GM18861 (cell line): ENCODE results near the gene ABLIM2.

Experiments
- ATAC-seq: cut with Tn5 transposase; IDR thresholded peaks from one replicate; pipeline ENCODE4 v1.9.1; 2021; ENCODE audit not compliant: unreplicated experiment

The ABLIM2 gene

DNA sequence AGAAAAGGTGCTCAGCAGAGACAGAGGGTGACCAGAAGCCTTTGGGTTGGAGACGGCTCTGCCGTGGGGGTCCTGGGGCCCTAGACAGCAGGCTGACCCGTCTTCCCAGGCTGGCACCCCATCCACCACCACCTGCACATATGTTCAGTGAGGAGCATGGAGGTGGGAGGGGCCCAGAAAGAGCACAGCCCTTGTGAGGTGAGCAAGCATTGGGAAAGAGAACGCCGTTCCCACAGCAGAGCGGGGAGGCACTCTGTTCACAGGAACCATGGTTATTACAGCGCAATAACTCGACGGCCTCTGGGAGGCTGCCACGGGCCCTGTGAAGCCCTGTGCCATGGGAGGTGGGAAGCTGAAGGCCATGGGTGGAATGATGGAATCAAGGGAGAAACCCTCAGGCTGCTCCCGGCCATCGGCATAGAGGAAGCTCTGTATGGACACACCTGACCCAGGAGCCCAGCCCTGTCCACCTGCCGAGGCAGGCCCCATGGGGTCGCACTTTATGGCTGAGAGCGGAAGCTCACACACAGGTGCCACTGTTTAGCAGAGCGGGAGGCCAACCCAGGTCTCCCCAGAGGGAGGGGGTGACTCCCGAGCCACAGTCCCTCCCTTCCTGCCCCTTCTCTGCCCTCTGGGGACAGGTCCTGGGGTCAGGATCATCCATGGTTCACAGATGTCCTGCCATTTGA lies 125.4 kb downstream of the ABLIM2 start:
- no peak for ATAC-seq

- no peak for ATAC-seq
These were observed 126.2 kb downstream of the ABLIM2 start for GRCh38 chr4:8032381-8032780.

DNA sequence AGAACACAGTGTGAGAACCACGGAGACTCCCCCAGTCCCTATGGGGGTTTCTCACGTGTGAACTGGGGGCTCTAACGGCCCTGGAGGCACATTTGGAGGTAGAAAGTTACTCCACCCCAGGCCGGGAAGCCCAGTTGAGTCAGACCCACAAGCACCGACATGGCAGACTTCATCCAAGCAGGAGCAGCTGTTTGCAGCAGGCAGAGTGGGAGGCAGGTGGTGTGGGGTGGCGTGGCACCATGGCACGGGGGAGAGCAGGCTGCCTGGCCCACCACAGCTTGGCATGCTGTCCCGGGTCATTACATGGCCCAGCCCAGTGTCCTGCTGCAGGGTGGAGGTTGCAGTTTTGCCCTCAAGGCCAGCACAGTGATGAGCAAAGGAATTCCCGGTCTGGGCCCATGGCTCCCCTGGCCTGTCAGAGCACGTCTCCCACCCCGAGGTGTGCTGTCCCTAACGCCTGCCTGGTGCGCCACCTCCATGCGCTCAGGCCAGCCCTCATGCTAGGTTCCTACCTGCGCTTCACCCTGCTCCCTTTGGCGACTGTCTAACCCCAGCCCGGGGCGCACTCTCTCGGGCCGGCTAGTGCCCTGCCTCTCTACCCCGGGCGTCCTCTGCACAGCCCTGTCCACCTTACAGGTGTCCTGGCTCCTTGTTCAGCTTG lies 128.4 kb downstream of the ABLIM2 start:
- no peak for ATAC-seq

DNA sequence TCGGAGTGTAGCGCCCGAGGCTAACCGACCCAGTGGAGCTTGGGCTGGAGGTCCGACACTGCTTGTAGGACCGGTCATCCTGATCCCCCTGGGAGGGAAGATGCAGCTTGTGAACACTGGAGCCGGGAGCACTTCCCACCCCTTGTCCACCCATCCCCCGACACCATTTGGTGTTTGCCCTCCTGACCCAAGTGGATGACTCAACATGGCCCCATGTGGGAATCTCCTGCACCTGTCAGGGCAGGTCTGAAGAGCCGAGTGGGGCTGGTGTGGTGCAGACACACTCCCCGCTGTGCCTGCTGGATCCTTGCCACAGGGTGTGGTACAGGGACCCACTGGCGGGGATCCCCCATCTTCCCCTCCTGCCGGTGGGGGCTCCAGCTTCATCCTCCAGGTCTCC lies 128.9 kb downstream of the ABLIM2 start:
- ATAC-seq, result no peak

GRCh38 chr4:8028884-8029568 lies 129.6 kb downstream of the ABLIM2 start:
- ATAC-seq, result no peak

DNA sequence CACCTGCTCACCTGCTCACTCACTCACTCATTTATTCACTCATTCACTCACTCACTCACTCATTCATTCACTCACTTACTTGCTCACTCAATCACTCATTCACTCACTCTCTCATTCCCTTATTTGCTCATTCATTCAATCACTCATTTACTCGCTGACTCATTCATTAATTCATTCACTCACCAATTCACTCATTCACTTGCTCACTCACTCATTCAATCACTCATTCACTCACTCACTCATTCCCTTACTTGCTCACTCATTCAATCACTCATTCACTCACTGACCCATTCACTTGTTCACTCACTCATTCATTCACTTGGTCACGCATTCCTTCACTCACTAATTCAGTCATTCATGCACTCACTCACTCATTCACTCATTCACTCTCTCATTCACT lies 130.2 kb downstream of the ABLIM2 start:
- ATAC-seq, result no peak

- ATAC-seq, result no peak
These were observed 132.2 kb downstream of the ABLIM2 start for GRCh38 chr4:8026453-8026852.

DNA sequence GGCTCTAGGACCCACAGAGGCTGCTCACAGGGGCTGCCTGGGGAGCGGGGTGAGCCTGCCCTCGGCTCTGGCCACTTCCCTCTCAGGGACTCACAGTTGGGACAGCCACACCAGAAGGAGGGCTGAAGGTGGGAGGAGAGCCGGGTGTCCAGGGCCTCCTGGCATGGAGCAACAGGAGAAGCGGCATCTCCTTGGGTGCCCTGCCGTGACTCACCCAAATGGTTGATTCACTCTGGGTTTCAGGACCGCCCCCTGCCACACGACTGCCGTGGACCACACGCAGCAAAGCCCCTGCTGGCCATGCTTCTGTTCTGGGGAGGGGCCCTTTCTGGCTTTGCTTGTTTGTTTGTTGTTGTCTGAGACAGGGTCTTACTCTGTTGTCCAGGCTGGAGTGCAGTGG lies 132.9 kb downstream of the ABLIM2 start:
- ATAC-seq, result no peak

DNA sequence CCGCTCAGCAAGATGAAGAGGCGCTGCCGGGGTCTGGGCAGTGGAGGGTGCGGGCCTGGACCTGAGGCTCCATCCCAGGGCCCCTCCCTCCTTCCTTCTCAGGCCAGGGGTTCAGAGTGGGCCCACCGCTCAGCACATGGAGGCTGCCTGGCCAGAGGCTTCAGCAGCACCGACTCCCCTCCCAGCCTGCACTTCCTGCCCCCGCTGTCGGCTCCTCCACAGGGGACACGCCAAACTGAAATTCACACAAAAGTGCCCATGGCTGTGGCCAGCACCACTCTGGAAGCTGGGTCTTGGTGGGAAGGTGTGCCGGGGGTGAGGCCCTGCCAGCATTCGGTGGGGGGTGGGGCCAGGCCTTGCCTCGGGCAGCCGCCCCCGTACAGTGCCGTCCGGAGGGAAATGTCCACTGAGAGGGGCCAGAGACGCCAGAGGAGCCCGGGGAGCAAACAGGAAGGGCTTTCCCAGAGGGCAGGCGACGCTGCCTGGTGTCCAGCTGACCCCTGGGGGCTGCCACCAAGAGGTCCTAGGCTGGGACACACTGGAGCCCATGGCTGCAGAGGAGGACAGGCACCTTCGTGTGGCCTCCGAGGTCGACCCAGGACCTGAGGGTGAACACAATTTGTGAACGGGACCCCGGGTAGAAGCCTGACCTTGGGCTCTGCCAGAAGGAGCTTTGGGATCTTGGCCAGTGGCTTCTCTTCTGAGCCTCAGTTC lies 134.4 kb downstream of the ABLIM2 start:
- no peak for ATAC-seq

GRCh38 chr4:8023696-8024033 lies 134.9 kb downstream of the ABLIM2 start:
- ATAC-seq, result no peak

DNA sequence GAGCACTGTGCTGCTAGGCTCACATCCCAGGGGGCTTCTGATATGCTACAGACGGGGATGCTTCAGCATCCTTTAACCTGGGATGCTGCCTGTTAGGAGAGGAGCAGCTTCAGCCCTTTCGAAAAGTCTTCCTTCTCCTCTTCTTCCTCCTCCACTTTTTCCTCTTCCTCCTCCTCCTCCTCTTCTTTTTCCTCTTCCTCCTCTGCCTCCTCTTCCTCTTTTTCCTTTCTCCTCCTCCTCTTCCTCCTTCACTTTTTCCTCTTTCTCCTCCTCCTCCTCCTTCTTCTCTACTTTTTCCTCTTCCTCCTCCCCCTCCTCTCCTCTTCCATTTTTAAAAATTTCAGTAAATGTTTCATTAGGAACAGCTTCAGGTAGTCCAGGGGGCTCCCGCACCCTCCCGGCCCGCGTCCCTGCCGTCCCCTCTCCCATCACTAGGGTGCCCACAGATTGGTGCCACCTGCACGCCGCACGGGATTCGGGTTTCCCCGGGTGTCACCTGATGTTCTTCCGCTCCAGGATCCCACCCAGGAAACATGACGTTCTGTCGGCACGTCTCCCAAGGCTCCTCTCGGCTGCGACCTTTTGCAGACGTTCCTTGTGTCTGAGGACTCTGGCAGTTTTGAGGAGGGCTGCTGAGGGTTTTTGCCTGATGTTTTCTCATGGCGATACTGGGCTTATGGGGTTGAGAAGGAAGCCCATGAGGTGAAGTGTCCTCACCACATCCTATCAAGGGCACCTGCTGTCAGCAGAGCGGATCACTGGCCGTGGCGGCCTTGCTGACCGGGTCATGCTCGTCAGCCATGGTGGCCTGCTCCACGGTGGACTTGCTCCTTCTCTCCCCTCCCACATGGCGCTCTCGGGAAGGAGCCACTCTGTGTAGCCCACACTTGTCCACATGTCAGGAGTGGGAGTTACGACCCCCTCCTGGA lies 135.6 kb downstream of the ABLIM2 start:
- no peak for ATAC-seq

DNA sequence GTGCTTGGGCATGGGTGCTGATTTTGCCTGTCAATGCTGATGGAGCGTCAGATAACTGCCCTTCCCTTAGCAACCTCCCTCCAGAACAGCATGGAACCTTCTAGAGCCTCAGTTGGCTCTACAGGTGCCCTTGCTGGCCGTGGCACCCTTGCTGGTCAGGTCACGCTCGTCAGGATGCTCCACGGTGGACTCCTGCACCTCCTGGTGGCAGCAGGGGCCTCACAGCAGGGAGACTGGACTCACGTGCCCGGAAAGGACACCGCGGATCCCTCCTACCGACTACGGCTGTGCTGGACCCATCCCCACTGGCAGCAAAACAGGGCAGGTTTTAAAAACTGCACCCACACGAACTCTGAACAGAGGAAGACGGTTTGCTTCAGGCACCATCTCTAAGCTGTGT lies 136.8 kb downstream of the ABLIM2 start:
- ATAC-seq, result no peak

DNA sequence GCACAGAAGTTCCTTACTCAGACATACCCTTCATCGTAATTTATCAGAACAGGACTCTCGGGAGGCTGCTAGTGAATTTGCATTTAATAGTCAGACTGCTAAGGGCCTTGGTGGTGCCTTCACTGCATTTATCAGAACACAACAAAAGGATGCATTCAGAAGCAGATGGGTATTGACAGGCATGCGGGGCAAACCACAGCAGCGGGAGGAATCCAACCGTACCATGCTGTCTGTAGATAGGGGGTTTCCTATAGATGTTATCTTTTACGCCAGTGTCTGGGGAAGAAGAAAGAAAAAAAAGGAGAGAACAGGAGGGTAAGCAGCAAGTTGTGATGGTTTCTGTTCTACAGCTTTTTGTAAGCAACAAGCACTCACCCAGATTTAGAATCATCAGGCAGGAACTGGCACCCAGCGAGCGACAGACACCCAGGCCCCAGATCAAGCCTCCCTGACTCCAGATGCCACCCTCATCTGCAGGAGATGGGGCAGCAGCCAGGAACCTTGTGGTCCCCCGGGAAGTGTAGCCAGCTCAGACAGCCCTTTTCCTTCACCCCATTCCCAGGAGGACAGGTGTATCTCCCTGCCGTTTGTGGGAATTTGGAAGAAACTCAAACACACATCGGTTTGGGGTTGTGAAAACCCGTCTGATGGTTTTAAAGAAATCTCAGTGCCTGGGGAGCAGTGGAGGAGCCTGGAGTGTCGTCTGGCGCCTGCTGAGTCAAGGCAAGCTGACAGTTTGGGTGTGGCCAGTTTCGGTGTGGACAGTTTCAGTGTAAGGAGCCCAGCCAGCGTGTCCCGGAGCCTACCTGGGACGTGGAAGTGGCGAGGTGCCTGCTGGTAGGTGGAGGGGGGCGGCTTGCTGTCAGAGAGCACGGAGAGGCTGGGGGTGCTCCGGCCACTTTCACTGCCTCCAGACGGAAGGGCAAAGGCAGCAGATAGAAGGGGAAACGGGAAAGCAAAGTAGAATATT lies 138.9 kb downstream of the ABLIM2 start:
- no peak for ATAC-seq

DNA sequence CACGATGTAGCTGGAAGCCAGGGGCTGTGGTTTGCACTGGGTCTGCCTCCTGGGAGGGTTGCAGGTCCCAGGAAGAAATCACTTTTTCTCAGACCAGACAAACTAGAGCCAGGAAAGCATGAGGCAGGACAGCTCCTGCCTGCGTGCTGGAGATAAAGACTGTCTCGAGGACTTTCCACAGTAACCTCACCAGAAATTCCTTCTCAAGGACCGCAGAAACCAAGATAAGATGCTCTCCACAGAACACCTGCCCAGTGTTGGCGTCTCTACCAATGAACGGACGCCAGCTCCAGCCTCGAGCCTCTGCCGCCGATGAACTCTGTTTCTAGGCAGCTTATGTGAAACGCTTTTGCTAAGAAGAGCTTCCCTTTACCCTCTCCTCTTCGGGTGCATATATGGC lies 142.1 kb downstream of the ABLIM2 start:
- ATAC-seq, result no peak

DNA sequence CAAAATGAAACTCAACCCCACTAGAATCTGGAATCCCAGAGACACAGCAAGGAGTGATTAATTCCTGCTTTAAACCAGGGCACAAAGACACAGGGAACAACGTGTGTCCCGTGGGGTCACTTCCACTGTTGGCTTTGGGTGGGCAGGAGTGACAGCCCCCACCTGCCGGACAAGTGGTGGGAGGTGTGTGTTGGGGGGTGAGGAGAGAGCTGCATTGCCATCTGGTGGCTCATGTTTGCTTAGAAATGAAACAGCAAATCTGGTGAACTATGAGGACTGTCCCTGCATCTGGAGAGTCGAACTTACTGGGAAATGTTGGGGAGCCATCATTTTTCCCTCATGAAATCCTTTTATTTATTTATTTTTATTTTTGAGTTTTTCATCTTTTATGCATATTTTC lies 143.1 kb downstream of the ABLIM2 start:
- no peak for ATAC-seq

DNA sequence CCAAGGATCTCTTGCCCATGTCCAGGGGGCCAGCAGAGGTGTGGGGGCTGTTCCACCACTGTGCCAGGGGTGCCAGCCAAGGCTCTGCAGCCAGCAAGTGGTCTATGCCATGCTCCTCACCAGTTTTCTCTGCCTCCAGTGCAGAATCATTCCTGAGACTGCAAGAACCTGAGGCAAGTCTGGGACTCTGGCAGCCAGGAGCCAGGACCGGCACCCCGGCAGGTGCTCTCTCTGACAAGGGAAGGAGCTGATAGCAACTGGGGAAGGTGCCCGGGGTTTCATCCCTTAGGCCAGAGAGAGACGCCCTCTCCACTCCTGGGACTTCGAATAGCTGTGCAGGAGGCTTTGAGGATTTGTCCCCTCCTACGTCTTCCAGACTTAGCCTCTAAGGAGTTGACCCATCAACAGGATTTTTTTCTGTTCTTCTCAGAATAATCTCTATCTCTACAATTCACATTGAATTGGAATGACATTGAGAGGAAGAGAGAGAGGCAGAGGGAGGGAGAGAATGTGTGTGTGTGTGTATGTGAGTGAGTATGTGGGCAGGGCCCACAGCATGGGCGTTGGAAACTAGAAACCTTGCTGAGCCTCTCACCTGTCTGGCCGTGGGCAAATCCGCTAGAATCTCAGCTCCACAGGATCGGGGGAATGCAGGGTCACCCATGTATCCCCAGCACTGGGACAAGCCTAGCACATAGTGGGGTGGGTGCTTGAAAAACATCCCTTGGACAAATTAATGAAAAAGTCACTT lies 144.5 kb downstream of the ABLIM2 start:
- ATAC-seq, result no peak

DNA sequence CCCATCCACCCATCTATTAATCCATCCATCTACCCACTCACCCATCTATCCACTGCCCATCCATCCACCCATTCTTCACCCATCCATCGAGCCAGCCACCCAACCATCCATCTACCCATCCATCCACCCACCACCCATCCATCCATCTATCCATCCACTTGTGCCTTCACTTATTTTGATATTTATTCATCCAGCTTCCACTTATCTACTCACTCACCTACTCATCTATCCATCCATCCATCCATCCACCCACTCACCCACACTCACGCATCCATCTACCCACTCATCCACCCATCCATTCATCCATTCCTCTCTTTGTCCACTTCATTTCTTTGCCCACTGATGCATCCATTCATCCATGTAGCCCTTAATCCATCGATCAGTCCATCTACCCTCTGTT lies 146.1 kb downstream of the ABLIM2 start:
- no peak for ATAC-seq

GRCh38 chr4:8010618-8011017 lies 148.0 kb downstream of the ABLIM2 start:
- no peak for ATAC-seq
